Astrocyte (in vitro differentiated cells and primary cell): ENCODE measurements around the gene VPS37C. TPM values are rescaled to one million over a fixed set of nuclear protein-coding genes. Genes with fewer than 3 reads are reported as not detected.

ENCODE experiments used
- DNase-seq: peaks from one replicate; pipeline ENCODE4 v3.0.0-alpha.2; 2010; ENCODE audit warnings: low read depth
- FAIRE-seq: peaks from 2 replicates; lab custom pipeline; 2011; peaks lifted over from hg19 to GRCh38; lab: Jason Lieb, UNC
- H2AFZ ChIP-seq: 2 replicates; pipeline ENCODE4 v1.6.0; 2012; ENCODE audit warnings: low read depth, low read length, inconsistent platforms
- H3K27ac ChIP-seq: 2 replicates; pipeline ENCODE4 v1.5.1; 2011; ENCODE audit warnings: low read depth, low read length, inconsistent platforms
- H3K27me3 ChIP-seq: 2 replicates; pipeline ENCODE4 v1.6.0; 2011; ENCODE audit warnings: low read length, inconsistent platforms; ENCODE audit not compliant: insufficient read depth
- H3K36me3 ChIP-seq: 2 replicates; pipeline ENCODE4 v1.5.1; 2011; ENCODE audit warnings: low read length, inconsistent platforms; ENCODE audit not compliant: insufficient read depth
- H3K4me1 ChIP-seq: 2 replicates; pipeline ENCODE4 v1.5.1; 2011; ENCODE audit warnings: low read length, inconsistent platforms; ENCODE audit not compliant: insufficient read depth
- H3K4me2 ChIP-seq: 2 replicates; pipeline ENCODE4 v1.6.0; 2012; ENCODE audit warnings: low read length, inconsistent platforms
- H3K4me3 ChIP-seq: 2 replicates; pipeline ENCODE4 v1.5.1; 2011; ENCODE audit warnings: low read depth, mild to moderate bottlenecking, low read length, inconsistent platforms; ENCODE audit not compliant: insufficient read depth
- H3K79me2 ChIP-seq: 2 replicates; pipeline ENCODE4 v1.6.0; 2012; ENCODE audit warnings: mild to moderate bottlenecking, low read length, inconsistent platforms; ENCODE audit not compliant: insufficient read depth
- H3K9ac ChIP-seq: 2 replicates; pipeline ENCODE4 v1.6.0; 2012; ENCODE audit warnings: mild to moderate bottlenecking, low read length, inconsistent platforms
- H3K9me3 ChIP-seq: 2 replicates; pipeline ENCODE4 v1.5.1; 2012; ENCODE audit warnings: low read depth, mild to moderate bottlenecking, low read length, inconsistent platforms; ENCODE audit not compliant: insufficient read depth
- H4K20me1 ChIP-seq: 2 replicates; pipeline ENCODE4 v1.6.0; 2012; ENCODE audit warnings: low read length, inconsistent platforms; ENCODE audit not compliant: insufficient read depth
- H3K27ac Mint-ChIP-seq: one replicate; pipeline ENCODE4 v1.8.0; 2021; ENCODE audit warnings: mild to moderate bottlenecking, mixed read lengths; ENCODE audit not compliant: unreplicated experiment
- H3K27me3 Mint-ChIP-seq: one replicate; pipeline ENCODE4 v1.8.0; 2021; ENCODE audit warnings: low read depth, mixed read lengths; ENCODE audit not compliant: unreplicated experiment
- H3K36me3 Mint-ChIP-seq: one replicate; pipeline ENCODE4 v1.8.0; 2021; ENCODE audit warnings: low read depth, mixed read lengths; ENCODE audit not compliant: unreplicated experiment
- H3K4me1 Mint-ChIP-seq: one replicate; pipeline ENCODE4 v1.8.0; 2021; ENCODE audit warnings: low read depth, mixed read lengths; ENCODE audit not compliant: unreplicated experiment
- H3K4me3 Mint-ChIP-seq: one replicate; pipeline ENCODE4 v1.8.0; 2021; ENCODE audit warnings: mild to moderate bottlenecking, moderate library complexity, mixed read lengths; ENCODE audit not compliant: unreplicated experiment
- H3K9me3 Mint-ChIP-seq: one replicate; pipeline ENCODE4 v1.8.0; 2021; ENCODE audit warnings: mild to moderate bottlenecking, mixed read lengths; ENCODE audit not compliant: unreplicated experiment
- CTCF ChIP-seq: IDR thresholded peaks from 2 replicates; pipeline ENCODE4 v1.5.1; 2011; ENCODE audit warnings: low read depth, mild to moderate bottlenecking, inconsistent platforms, low read length, moderate library complexity; ENCODE audit not compliant: insufficient read depth
- EZH2 ChIP-seq: IDR thresholded peaks from 2 replicates; pipeline ENCODE4 v1.6.1; 2012; ENCODE audit warnings: mild to moderate bottlenecking, low read length, inconsistent platforms; ENCODE audit not compliant: insufficient read depth
- total RNA-seq: library from RNA; stranded (reverse); gene quantifications from 2 replicates; pipeline ENCODE4 v1.2.1, GENCODE V29; 2021

The VPS37C gene
- total RNA-seq, 1 donor from 2014 or later, result 18.1 TPM

DNA sequence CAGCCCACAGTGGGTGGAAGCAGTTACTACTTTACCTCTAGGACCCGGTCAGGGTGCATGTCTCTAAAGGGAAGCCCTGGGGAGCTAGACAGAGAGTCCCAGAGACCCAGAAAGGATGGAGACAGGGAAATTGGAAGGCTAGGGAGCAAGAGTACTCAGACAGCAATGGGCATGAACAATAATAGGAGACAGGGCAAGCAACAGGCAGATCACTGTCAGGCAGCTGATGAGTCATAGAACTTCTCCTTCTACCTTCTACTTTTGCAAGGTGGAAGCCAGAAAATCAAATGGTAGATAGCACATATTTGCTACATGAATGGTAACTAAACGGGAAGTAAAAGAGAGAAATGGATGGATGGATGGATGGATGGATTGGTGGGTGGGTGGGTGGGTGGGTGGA, 39.3 kb downstream of the VPS37C start:
- DNase-seq (no peak), FAIRE-seq (no peak)
- H3K9me3 Mint-ChIP-seq, result peaks cover 6% of the 10 kb centered on the region

GRCh38 chr11:61121192-61121831, 39.9 kb downstream of the VPS37C start:
- H3K36me3 Mint-ChIP-seq, result peaks cover 3% of the 10 kb centered on the region

More for the DNA sequence above, 39.3 kb downstream of the VPS37C start:
- Mint-ChIP-seq H3K4me1 (no peaks in the 10 kb centered on the region), H3K36me3 (peaks cover 3% of the 10 kb centered on the region), H3K27ac (no peak overlapping the region), H3K27me3 (peaks cover 30% of the 10 kb centered on the region), H3K4me3 (no peak overlapping the region)
- Histone ChIP-seq H3K4me3 (no peak overlapping the region), H3K36me3 (no peaks in the 10 kb centered on the region), H3K4me1 (no peaks in the 10 kb centered on the region), H3K9me3 (no peaks in the 10 kb centered on the region), H3K4me2 (no peak overlapping the region), H3K9ac (no peak overlapping the region), H4K20me1 (no peaks in the 10 kb centered on the region), H3K79me2 (no peaks in the 10 kb centered on the region), H2AFZ (no peak overlapping the region), H3K27ac (no peak overlapping the region), H3K27me3 (peaks cover 16% of the 10 kb centered on the region)
- TF ChIP-seq CTCF, result no peak
- TF ChIP-seq EZH2, result no peak

More at GRCh38 chr11:61121192-61121831, 39.9 kb downstream of the VPS37C start:
- no peaks in the 10 kb centered on the region for H3K9me3 ChIP-seq
- peaks cover 32% of the 10 kb centered on the region for H3K27me3 Mint-ChIP-seq
- DNase-seq (no peak), FAIRE-seq (no peak)
- no peaks in the 10 kb centered on the region for H3K4me1 ChIP-seq
- no peaks in the 10 kb centered on the region for H4K20me1 ChIP-seq
- no peaks in the 10 kb centered on the region for H3K36me3 ChIP-seq
- H3K79me2 ChIP-seq, result no peaks in the 10 kb centered on the region
- H3K4me3 ChIP-seq, result no peak overlapping the region
- H3K4me1 Mint-ChIP-seq, result no peaks in the 10 kb centered on the region
- TF ChIP-seq CTCF (no peak), EZH2 (no peak)
- peaks cover 17% of the 10 kb centered on the region for H3K27me3 ChIP-seq
- no peak overlapping the region for H3K27ac Mint-ChIP-seq
- H3K4me3 Mint-ChIP-seq, result no peak overlapping the region
- peaks cover 6% of the 10 kb centered on the region for H3K9me3 Mint-ChIP-seq
- H3K9ac ChIP-seq, result no peak overlapping the region
- H2AFZ ChIP-seq, result no peak overlapping the region
- no peak overlapping the region for H3K27ac ChIP-seq
- no peak overlapping the region for H3K4me2 ChIP-seq
